HG02840 (cell line): Measurements from ENCODE around the gene PLSCR3.

ENCODE experiments used
- ATAC-seq: cut with Tn5 transposase; IDR thresholded peaks from one replicate; pipeline ENCODE4 v1.9.1; 2021; ENCODE audit warnings: mild to moderate bottlenecking, moderate library complexity, moderate number of reproducible peaks; ENCODE audit not compliant: unreplicated experiment, low FRiP score

The PLSCR3 gene

DNA sequence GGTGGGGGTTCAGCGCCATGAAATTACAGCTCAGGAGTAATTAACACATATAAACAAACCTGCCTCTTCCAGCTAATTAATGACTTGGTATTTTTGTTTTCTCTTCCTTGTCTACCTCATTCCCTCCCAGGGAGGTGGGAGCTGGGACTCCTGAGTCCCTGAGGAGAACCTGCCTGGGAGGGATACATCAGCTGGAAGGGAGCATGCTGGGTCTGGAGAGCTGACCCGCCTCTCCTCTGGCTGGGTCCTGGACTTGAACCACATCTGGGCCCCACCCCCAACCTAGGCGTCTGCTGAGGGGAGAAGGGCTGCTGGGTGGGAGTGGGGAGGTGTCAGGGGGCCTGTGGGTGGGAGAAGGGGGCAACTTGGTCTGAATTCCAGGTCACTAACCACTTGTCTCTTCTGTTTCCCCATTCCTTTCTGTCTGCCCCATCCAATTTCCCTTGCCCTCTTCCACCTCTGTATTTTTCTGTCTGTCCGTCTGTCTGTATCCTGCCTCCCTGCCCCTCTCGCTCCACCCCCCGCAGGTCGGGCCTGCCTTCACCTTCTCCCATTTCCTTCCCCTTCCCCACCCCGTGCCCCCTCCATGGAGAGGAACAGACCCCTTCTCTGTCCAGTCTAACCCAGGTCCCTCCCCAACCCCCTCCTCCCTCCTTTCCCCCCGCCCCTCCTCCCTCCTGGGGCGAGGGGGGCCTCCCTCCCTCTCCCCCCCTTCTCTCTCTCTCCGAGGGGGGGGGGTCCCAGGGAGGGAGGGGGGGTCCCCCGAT is 13.3 kb upstream of the PLSCR3 start, which contains the start of gene NLGN2:
NLGN2 (plus strand) TSS at position 361 of the 767 bp plus-strand sequence. CDS start 411 bp downstream, outside the sequence.
- no peak for ATAC-seq

DNA sequence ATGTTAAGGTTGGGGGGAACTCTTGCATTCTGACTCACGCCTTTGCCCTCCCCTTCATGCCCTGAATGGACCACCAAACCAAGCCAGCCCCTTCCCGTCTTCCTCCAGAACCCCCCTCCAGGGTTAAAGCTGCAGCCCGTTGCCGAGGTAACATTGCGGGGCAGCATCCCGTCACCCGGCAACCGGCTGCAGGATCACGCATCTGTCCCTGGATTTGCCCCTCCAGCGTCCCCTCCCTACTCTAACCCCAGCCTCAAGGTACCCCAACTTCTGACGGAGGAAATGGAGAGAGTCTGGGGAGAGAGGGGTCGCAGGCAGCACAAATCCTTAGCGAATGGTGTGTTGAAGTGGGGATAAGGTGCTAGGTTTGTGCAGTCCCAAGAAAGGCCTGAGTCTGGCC is 12.8 kb upstream of the PLSCR3 start:
- no peak for ATAC-seq

DNA sequence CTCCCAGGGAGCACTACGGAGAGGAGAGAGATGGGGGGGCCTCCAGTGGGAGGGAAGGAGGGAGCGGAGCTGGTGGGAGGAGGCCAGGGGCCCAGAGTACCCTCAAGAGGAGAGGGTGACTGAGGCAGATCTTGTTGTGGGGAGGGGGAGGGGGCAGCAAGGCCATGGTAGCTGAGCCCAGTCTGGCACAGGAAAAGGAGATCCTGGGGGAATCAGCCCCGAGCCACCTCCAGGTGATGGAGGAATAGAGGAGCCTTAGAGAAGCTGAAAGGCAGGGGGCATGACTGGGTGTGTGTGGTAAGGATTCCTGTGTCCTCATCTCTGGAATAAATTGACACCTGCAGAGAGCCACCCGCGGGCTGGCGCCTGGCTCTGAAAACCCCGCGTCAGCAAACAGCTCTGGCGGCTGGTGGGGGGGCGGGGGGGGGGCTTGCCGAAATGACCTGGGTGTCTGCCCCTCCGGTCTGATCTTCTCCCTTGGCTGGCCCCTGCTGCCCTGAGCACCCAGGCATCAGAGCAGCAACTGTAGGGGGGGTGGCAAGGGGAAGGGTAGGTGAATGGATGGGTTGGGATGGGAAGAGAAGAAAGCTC is 12.0 kb upstream of the PLSCR3 start:
- no peak for ATAC-seq

DNA sequence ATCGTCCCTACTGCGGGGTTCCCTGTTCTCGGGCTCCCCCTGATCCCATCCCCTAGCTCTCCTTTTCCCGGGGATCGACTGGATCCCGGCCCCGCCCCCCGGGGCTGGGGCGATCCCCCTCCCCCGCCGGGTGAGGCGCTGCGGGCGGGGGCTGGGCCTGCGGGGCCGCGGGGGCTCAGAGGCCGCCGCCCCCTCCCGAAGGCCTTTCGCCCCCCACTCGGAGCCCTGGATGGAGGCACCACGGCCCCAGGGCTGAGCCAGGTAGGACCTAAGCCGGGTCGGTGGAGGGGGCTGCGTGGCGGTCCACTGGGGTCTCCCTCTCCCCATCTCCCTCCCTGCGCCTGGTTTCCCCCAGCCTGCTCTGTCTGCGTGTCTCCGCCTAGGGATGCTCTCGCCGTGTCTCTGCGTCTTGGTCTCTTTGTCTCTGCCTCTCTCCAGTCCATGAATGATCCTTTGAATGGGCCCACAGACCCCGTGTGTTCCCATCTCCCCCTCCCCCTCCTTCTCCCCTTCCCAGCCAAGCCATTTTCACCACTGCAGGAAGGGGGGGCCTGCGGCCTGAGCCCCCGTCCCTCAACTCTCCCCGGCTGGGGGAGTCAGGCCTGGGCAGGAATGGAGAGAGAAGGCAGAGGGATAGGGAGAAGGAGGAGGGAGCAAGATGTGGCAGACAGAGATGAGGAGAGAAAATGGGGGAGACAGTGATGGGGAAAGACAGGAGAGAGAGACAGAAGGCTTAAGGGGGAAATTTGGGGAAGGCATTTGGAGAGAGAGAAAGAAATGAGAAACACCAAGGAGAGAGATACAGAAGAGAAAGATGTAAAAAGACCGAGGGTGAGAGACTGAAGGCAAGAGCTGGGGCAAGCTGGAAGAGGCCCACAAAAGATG is 11.3 kb upstream of the PLSCR3 start:
- no peak for ATAC-seq

DNA sequence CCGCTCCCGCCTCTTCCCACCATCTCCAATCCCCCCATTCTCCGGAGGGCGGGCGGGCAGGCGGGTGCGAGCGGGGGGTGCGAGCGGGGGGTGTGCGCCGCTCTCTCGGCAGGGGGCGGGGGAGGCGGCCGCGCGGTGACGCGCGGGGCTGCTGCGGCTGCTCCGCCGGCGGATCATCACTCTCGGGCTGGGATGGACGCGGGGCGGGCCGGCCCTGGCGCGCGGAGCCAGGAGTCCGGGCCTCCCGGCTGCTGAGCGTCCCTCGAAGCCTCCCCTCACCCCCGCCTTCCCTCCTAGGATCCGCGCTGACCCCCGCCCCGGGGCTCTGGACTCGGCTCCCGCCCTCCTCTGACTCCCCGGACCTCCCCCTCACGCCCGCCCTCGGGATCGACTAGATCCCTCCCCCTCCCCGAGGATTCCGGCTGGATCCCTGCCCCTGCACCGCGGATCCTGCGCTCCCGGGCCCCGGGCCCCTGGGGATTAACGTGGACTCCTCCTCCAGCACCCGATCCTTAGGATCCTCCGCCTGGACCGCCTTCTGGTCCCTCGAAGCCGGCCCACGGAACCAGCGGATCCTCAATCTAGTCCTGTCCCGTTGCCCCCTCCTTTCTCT is 10.5 kb upstream of the PLSCR3 start:
- peak; percentile 5 for ATAC-seq

DNA sequence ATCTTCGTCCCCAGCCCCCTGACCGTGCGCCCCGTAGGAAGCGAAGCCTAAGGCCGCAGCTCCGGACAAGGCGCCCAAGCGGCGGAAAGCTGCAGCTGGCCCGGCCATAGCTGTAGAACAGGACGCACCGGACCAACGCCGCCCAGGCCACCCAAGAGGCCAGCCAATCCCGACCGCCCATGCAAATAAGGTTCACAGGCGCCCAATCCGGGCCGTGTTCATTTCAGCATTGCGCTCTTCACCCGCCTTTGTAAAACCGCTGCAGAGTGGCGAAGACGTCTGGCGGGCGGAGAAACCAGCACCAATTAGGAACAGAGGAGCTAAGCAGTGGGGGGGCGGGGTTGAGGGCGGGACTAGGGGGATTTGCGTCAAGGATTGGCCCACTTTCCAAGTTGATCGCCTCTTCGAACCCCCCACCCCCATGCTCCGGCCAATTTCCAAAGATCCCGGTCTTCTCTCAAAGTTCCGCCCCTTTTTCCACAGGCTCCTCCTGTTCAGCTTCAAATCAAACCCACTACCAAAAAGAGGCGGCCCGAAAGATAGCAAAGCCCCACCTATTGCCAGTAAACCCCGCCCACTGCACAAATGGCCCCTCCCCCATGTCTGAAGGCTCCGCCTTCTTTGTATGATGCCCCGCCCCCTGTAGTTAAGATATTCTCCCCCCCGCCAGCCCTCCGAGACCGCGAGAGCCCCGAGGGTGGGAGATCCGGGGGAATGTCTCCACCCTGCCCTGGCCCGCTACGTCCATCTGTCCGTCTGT is 9.8 kb upstream of the PLSCR3 start, which contains the start of gene TMEM256:
TMEM256 (minus strand) TSS at position 121 of the 760 bp plus-strand sequence; CDS start at position 108, 13 bp downstream.
- peak; percentile 95 for ATAC-seq

DNA sequence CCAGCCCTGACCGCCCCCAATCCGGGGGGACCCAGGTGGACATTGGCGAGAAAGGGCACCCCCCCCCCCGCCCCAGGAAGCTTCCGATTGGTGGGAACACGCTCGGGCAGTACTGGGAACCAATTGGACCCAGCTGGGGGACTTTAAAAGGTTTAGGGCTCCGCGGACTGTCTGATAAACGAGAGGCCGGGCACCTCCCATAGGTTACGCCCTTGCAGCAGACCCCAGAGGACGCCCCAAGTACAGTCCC is 9.3 kb upstream of the PLSCR3 start:
- ATAC-seq, result no peak

DNA sequence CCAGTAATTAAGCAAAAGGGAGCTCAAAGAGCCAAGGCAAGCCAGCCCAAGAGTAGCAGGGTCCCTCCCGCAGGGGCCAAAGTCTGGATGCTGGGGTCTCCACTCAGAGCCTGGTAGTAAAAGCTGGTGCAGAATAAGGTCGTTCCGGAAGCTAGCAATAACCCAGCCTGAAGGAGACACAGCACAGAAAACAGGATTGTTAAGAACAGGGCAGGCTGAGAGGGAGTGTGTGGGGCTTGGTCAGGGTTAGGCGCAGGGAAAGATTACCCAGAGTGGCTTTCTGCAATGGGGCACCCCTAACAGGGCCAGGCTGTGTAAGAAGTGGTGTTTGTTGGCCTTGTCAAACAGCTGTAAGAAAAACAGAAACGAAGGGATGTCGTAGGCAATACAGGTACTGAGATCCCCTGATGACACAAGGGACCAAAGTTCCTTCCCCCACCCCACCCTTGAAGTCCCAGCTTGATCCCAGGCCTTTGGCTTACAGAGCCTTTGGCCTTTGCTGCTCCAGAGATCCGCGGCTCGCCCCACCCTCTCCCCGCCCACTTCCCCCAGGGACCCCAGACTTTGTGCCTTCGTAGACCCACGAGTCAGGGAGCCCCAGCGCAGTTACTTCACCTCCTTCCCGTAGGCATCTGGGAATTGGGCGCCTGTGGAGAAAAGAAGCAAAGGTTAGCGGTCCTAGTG is 8.9 kb upstream of the PLSCR3 start:
- ATAC-seq, result no peak

DNA sequence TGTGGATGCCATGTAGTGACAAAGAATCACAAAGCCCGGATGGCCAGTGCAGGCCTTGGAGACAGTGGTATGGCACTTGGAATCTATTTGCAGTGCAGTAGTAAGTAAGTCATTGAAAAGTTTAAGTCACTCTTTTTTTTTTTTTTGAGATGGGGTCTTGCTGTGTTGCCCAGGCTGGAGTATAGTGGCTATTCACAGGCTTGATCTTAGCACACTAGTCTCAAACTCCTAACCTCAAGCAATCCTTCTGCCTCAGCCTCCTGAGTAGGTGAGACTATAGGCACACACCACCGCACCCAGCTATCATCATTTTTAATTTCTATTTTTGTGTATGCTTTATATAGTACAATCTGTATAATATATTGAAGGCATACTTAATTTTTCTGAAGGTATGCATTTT is 4.3 kb upstream of the PLSCR3 start:
- ATAC-seq, result no peak

DNA sequence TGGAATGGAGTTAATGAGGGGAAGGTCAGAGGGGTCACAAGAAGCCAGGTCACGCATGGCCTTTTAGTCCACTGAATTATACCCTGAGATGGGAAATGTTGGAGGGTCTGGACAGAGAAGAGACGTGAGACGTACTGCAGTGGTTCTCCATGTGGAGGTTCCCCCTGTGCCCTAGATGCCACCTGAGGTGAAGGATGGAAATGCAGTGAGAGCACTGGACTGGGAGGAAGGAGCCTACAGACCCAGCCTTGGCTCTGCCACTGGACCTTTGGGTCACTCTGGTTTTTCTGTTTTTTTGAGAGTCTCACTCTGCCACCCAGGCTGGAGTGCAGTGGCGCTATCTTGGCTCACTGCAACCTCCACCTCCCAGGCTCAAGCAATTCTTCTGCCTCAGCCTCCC is 1.8 kb upstream of the PLSCR3 start:
- ATAC-seq, result no peak

DNA sequence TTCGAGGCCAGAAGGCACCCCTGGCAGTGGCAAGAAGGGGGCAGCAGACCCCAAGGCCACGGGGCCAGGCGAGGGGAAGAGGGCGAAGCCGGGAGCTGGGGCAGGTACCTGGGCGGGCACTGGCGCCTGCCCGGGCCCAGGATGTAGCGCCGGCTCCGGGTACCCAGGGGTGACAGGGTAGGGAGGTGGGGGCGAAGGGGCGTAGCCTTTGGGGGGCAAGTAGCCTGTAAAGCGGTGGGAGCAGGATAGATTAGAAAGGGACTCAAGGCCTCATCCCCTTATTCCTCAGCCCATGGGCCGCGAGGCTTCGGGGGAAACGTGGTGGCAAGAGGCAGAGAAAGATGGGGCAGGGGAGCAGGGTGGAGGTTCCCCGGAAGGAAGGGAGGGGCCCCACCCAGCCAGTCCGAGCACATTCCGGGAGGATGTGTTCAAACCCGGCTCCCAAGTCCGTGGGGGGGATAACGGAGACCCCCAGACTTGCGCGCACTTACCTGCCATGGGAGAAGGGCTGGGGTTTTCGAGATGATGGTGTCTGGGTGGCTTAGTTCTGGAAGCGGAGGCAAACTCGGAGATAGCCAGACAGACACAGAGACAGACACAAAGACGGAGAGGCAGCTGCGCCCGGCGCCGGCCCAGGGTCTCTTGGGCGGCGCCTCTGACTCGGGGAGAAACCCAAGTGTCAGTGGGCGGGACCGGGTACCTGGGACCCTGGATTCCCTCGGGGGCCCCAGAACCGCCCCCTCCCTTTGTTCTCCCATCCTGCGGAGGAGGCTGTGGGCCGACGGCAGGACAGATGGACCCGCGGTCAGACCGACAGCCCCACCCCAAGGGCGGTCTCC is 493 bp downstream of the PLSCR3 start:
- ATAC-seq, result peak; percentile 42

DNA sequence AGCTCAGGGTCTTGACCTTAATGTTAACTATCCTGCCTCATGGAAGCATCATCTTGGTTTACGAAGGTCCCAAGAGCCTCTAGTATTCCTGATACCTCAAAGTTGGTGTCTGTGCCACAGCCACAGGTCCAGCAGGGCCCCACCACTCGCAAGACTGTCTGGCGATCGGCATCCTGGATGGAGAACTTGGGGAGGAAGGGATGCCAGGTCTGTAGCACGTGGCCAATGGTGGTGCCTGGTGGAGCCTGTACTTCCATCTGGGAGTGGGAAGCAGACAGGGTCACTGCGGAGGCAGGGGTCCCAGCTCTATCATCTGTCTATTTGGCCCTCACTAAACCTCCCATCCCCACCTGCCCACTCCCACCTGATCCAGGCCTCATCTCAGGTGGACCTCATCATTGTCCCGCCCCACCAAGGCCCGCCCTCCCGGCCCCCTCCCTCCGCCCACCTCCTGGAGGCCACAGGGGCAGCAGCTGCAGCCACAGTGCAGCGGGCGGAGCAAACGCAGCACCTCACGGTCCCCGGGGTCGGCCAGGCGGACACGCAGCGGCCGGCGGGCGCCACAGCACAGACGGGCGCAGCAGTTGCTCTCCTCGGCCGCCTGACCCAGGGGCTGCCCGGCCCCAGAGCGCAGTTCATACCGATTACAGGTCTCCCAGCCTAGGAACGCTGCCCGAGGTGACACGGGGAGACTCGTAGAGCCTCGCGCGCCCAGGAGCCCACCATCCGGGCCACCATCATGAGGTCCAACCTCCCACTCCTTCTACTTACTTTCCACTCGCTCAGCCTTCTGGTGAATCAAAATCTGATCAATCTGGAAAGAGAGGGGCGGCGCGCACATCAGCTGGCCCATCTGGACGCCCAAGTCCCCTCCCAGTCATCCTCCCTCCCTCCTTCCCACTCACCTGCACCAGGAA is 1.4 kb downstream of the PLSCR3 start:
- ATAC-seq, result no peak

DNA sequence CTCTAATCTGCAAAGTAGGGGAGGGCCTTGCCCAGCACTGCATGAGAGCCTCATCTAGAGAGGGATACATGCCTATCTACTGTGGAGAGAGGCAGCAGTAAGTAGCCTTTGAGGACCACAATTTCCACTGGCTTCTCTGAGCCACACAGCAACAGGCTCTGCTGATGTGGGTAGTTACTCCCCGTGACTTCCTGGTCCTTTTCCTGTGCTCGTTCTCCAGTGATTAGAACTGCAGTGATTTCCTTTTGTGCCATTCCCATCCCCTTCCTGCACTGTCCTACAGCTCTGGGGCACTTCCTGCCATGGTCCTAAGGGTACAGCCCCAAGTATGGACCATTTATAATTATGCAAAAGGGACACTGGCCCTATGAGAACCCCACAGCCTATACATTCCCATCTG is 3.0 kb downstream of the PLSCR3 start:
- no peak for ATAC-seq

DNA sequence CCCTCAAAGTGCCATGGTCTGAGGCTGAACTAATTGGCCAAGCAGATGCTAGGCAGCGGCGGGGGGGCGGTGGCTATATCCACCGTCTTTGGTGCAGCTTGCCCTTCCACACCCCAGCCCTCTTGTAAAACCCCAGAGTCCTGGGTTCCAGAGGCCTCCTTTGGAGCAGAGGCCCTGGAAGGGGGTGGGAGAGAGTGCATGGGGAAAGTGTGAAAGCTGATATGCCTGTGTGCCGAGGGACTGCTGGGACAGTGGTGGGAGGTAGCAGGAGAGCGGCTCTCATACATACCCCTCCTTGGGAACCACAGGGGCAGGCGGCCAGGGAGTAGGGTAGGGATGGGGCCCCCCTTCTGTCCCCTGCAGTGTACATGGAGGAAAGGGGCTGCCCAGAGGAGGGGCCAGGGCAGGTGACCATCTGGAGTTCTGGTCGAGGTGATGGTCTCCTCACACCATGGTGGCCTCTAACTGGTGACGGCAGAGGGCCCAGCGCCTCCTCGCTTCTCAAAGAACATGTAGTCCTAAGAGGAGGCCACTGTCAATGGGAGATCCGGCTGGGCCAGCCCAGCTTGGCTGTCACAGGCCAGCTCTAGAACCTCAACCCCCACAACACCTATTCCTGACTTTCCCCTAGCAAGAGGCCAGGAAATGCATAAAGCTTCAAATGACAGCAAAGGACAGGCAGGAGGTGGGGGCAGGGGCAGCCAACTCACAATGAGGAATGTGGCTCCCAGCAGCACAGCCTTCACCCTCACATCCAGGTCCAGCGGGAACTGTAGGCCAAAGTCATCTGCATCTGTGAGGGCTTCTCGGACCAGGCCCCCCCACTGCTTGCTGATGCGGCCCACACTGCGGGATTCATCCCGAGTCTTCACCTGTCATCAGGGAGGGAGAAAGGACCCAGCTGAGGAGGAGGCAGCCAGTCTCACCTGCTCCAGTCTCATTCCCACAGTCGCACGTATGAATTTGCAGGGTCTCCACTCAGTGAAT is 4.1 kb downstream of the PLSCR3 start:
- ATAC-seq, result no peak

DNA sequence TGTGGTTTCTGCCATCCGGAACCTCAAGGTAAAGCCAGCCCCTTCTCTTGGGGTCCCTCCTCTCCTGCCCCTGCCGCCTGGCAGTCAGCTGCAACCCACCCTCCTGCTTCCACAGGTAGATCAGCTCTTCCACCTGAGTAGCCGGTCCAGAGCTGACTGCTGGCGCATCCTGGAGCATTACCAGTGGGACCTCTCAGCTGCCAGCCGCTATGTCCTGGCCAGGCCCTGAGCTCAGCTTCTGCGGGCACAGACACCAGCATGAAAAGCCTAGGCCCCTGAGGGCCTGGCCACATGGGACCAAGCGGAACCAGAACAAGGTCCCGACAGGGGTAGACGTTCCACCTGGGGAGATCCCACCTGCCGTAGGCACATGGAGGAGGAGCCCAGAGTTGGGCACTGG is 5.5 kb downstream of the PLSCR3 start:
- ATAC-seq, result no peak

DNA sequence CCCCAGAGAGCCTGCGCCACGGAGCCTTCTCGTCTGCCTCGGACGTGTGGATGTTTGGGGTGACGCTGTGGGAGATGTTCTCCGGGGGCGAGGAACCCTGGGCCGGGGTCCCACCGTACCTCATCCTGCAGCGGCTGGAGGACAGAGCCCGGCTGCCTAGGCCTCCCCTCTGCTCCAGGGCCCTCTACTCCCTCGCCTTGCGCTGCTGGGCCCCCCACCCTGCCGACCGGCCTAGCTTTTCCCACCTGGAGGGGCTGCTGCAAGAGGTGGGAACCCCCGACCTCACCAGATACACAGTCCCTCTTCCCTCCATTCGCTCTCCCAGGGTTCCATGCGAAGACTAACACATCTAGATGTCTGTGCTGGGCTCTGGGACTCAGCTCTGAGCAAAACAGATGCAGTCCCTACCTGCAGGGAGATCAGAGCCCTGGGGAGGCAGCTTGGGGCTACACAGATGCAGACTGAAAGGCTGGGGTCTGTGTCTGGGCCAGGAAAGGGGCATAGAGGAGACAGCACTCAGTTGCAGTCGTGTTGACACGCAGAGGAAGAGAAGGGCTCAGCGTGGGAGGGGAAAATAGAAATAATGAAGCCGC is 9.7 kb downstream of the PLSCR3 start:
- ATAC-seq, result no peak
